ENCODE results near the gene ACSF3. TPM values are rescaled to one million over a fixed set of nuclear protein-coding genes. Genes with fewer than 3 reads are reported as not detected.
A peak's percentile ranks its signal among the peaks of the same experiment; 100 is the strongest.

ACSF3 gene
- total RNA-seq, 1 experiment from 2014 or later = 54.9 TPM

- Mint-ChIP-seq H3K27me3 (ENCODE audit: unreplicated experiment) (peaks cover 49% of the 10 kb centered on the region), H3K9me3 (ENCODE audit: low read depth, unreplicated experiment) (no peaks in the 10 kb centered on the region), H3K4me3 (ENCODE audit: low read depth, unreplicated experiment) (no peak overlapping the region), H3K36me3 (ENCODE audit: insufficient read depth, unreplicated experiment) (peaks cover 11% of the 10 kb centered on the region), H3K27ac (ENCODE audit: unreplicated experiment) (no peak overlapping the region), H3K4me1 (ENCODE audit: low read depth, unreplicated experiment) (peaks cover 10% of the 10 kb centered on the region)
- no peak for DNase-seq
- CTCF ChIA-PET = interaction anchor here (0.6 to 0.9 kb wide), 2 partner anchors 15 to 30 kb away, joined by 3 to 5 read pairs; partner anchors contain the start of gene CDH15
- BruUV-seq (replicated peaks) = no TSS peak
- TF ChIP-seq CTCF (IDR thresholded peaks at IDR 0.05; ENCODE audit: unreplicated experiment) = no peak
- intact Hi-C loops (cut with micrococcal nuclease; ENCODE audit: unreplicated experiment) = no loop called here
These were observed 107.3 kb downstream of the ACSF3 start for GRCh38 chr16:89200850-89201411.

- intact Hi-C loops (cut with micrococcal nuclease; ENCODE audit: unreplicated experiment) = no loop called here
- H3K9me3 Mint-ChIP-seq (ENCODE audit: low read depth, unreplicated experiment) = no peaks in the 10 kb centered on the region
- no peak for TF ChIP-seq CTCF (IDR thresholded peaks at IDR 0.05; ENCODE audit: unreplicated experiment)
- peak overlapping the region; percentile 67 for H3K4me3 Mint-ChIP-seq (ENCODE audit: low read depth, unreplicated experiment)
- peaks cover 11% of the 10 kb centered on the region for H3K36me3 Mint-ChIP-seq (ENCODE audit: insufficient read depth, unreplicated experiment)
- DNase-seq = peak; percentile 95
- no TSS peak for BruUV-seq (replicated peaks)
- no peak overlapping the region for H3K27ac Mint-ChIP-seq (ENCODE audit: unreplicated experiment)
- peaks cover 10% of the 10 kb centered on the region for H3K4me1 Mint-ChIP-seq (ENCODE audit: low read depth, unreplicated experiment)
- H3K27me3 Mint-ChIP-seq (ENCODE audit: unreplicated experiment) = peaks cover 49% of the 10 kb centered on the region
- CTCF ChIA-PET = interaction anchor here (0.6 to 0.9 kb wide), 2 partner anchors 14 to 31 kb away, joined by 3 to 5 read pairs; partner anchors contain the start of gene CDH15
These were observed 108.1 kb downstream of the ACSF3 start for GRCh38 chr16:89201439-89202377.

- TF ChIP-seq CTCF (IDR thresholded peaks at IDR 0.05; ENCODE audit: unreplicated experiment) = no peak
- Mint-ChIP-seq H3K9me3 (ENCODE audit: low read depth, unreplicated experiment) (no peaks in the 10 kb centered on the region), H3K27ac (ENCODE audit: unreplicated experiment) (peak overlapping the region; percentile 49), H3K27me3 (ENCODE audit: unreplicated experiment) (peaks cover 49% of the 10 kb centered on the region), H3K4me1 (ENCODE audit: low read depth, unreplicated experiment) (peaks cover 10% of the 10 kb centered on the region), H3K4me3 (ENCODE audit: low read depth, unreplicated experiment) (peak overlapping the region; percentile 67), H3K36me3 (ENCODE audit: insufficient read depth, unreplicated experiment) (peaks cover 11% of the 10 kb centered on the region)
- no TSS peak for BruUV-seq (replicated peaks)
- no peak for DNase-seq
- CTCF ChIA-PET = interaction anchor here (0.6 kb wide), 1 partner anchor 31 kb away, joined by 3 read pairs; the partner anchor contains the start of gene CDH15
- intact Hi-C loops (cut with micrococcal nuclease; ENCODE audit: unreplicated experiment) = no loop called here
These were observed 109.0 kb downstream of the ACSF3 start for GRCh38 chr16:89202422-89203215.

Other genes starting within 250 kb of the ACSF3 start
- 50.4 and 55.0 TPM in 2 replicates for gene GALNS, start 236.9 kb upstream of the ACSF3 start, total RNA-seq (2022)
- 79.1 and 110 TPM in 2 replicates for gene TRAPPC2L, start 236.7 kb upstream of the ACSF3 start, total RNA-seq (2022)
- gene PABPN1L, start 227.2 kb upstream of the ACSF3 start, total RNA-seq (2022) = not detected in 2 replicates
- not detected in 2 replicates for gene CBFA2T3, start 116.6 kb upstream of the ACSF3 start, total RNA-seq (2022)
- not detected in 2 replicates for gene CDH15, start 77.9 kb downstream of the ACSF3 start, total RNA-seq (2022)
- 0.52 and 2.0 TPM in 2 replicates for gene SLC22A31, start 106.7 kb downstream of the ACSF3 start, total RNA-seq (2022)
- 15.3 and 16.6 TPM in 2 replicates for gene ZNF778, start 123.9 kb downstream of the ACSF3 start, total RNA-seq (2022)

Data from Calu3 (cell line).